Osteoblast (primary cell): ENCODE data around the gene ART3. TPM values are rescaled to one million over a fixed set of nuclear protein-coding genes. Genes with fewer than 3 reads are reported as not detected.

ENCODE experiments used
- DNase-seq: peaks from one replicate; pipeline ENCODE4 v3.0.0; 2011; ENCODE audit warnings: low spot score, mixed read lengths; ENCODE audit not compliant: insufficient read length; ENCODE audit errors: missing footprints
- H2AFZ ChIP-seq: 2 replicates; pipeline ENCODE4 v1.6.0; 2011; ENCODE audit warnings: mild to moderate bottlenecking, low read length
- H3K27ac ChIP-seq: 2 replicates; pipeline ENCODE4 v1.5.1; 2011; ENCODE audit warnings: mild to moderate bottlenecking, low read depth, low read length, moderate library complexity
- H3K27me3 ChIP-seq: 2 replicates; pipeline ENCODE4 v1.6.0; 2012; ENCODE audit warnings: mild to moderate bottlenecking, control low read depth, inconsistent platforms, low read length, moderate library complexity; ENCODE audit not compliant: insufficient read depth
- H3K36me3 ChIP-seq: 2 replicates; pipeline ENCODE4 v1.5.1; 2011; ENCODE audit warnings: mild to moderate bottlenecking, low read length, control low read depth, moderate library complexity; ENCODE audit not compliant: insufficient read depth
- H3K4me1 ChIP-seq: 2 replicates; pipeline ENCODE4 v1.5.1; 2011; ENCODE audit warnings: mild to moderate bottlenecking, low read length, control low read depth, moderate library complexity; ENCODE audit not compliant: insufficient read depth
- H3K4me2 ChIP-seq: 2 replicates; pipeline ENCODE4 v1.6.0; 2011; ENCODE audit warnings: mild to moderate bottlenecking, low read length; ENCODE audit not compliant: insufficient read depth
- H3K4me3 ChIP-seq: fragments of 200-600 bp; sonication (generic); 3 replicates; pipeline ENCODE4 v1.5.1; 2012; ENCODE audit warnings: mild to moderate bottlenecking, low read length, inconsistent platforms; ENCODE audit not compliant: insufficient read depth
- H3K79me2 ChIP-seq: 2 replicates; pipeline ENCODE4 v1.6.0; 2012; ENCODE audit warnings: mild to moderate bottlenecking, low read length, control low read depth, inconsistent platforms; ENCODE audit not compliant: insufficient read depth
- H3K9me3 ChIP-seq: 2 replicates; pipeline ENCODE4 v1.5.1; 2011; ENCODE audit warnings: low read depth, low read length, control low read depth
- H4K20me1 ChIP-seq: 2 replicates; pipeline ENCODE4 v1.6.0; 2012; ENCODE audit warnings: mild to moderate bottlenecking, low read length, control low read depth; ENCODE audit not compliant: insufficient read depth
- total RNA-seq: library from RNA; depleted of rRNA; stranded (reverse); fragments of >200 nt; gene quantifications from 2 replicates; pipeline ENCODE4 v1.2.3, GENCODE V29; 2012
- TF ChIP-seq, protein P1 (sequence below): IDR thresholded peaks from 2 replicates; pipeline ENCODE4 v1.5.1; 2011; ENCODE audit warnings: mild to moderate bottlenecking, low read depth, low read length, moderate library complexity; ENCODE audit errors: extremely low read depth

ART3 gene
- total RNA-seq, 1 donor: under 0.01 TPM

- no peaks in the 10 kb centered on the region for H3K9me3 ChIP-seq
- H3K4me2 ChIP-seq: no peak overlapping the region
- no peaks in the 10 kb centered on the region for H3K4me1 ChIP-seq
- TF ChIP-seq, protein P1, sequence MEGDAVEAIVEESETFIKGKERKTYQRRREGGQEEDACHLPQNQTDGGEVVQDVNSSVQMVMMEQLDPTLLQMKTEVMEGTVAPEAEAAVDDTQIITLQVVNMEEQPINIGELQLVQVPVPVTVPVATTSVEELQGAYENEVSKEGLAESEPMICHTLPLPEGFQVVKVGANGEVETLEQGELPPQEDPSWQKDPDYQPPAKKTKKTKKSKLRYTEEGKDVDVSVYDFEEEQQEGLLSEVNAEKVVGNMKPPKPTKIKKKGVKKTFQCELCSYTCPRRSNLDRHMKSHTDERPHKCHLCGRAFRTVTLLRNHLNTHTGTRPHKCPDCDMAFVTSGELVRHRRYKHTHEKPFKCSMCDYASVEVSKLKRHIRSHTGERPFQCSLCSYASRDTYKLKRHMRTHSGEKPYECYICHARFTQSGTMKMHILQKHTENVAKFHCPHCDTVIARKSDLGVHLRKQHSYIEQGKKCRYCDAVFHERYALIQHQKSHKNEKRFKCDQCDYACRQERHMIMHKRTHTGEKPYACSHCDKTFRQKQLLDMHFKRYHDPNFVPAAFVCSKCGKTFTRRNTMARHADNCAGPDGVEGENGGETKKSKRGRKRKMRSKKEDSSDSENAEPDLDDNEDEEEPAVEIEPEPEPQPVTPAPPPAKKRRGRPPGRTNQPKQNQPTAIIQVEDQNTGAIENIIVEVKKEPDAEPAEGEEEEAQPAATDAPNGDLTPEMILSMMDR: no peak
- H3K4me3 ChIP-seq: no peak overlapping the region
- H3K27me3 ChIP-seq: peaks cover 57% of the 10 kb centered on the region
- no peaks in the 10 kb centered on the region for H3K36me3 ChIP-seq
- no peak for DNase-seq
- H2AFZ ChIP-seq: no peak overlapping the region
- H3K27ac ChIP-seq: no peak overlapping the region
- no peaks in the 10 kb centered on the region for H4K20me1 ChIP-seq
- no peaks in the 10 kb centered on the region for H3K79me2 ChIP-seq
Observed at GRCh38 chr4:76058888-76059426, 15.6 kb upstream of the ART3 start.

- Histone ChIP-seq H3K4me2 (no peak overlapping the region), H3K27ac (no peak overlapping the region), H3K4me3 (no peak overlapping the region), H3K79me2 (no peaks in the 10 kb centered on the region), H4K20me1 (no peaks in the 10 kb centered on the region), H3K36me3 (no peaks in the 10 kb centered on the region), H3K9me3 (no peaks in the 10 kb centered on the region), H3K27me3 (peaks cover 50% of the 10 kb centered on the region), H2AFZ (no peak overlapping the region), H3K4me1 (no peaks in the 10 kb centered on the region)
- DNase-seq: no peak
- TF ChIP-seq, protein P1: no peak
Observed at GRCh38 chr4:76059750-76060149, 14.8 kb upstream of the ART3 start.

GRCh38 chr4:76060506-76060905, 14.0 kb upstream of the ART3 start:
- DNase-seq: no peak
- Histone ChIP-seq H3K4me2 (no peak overlapping the region), H3K9me3 (no peaks in the 10 kb centered on the region), H3K27ac (no peak overlapping the region), H3K27me3 (peaks cover 42% of the 10 kb centered on the region), H3K4me1 (no peaks in the 10 kb centered on the region), H3K79me2 (no peaks in the 10 kb centered on the region), H3K4me3 (no peak overlapping the region), H3K36me3 (no peaks in the 10 kb centered on the region), H4K20me1 (no peaks in the 10 kb centered on the region), H2AFZ (no peak overlapping the region)
- TF ChIP-seq, protein P1: no peak

DNA sequence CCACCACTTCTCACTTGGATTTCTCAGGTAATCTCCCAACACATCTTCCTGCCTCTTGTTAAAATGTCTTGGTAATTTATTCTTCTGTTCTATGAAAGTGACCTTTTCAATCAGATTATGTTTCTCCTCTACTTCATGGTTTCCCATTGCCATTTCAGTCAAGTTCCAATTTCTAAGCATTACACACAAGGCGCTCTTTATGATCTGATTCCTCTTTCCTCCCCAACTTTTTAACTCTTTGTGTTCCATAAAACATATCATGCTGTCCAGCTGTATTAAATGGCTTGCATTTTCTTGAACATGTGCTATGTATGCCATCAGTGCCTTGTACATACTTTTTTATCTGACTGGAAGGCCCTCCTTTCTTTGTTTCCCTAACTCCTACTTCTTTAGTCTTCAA, 13.1 kb upstream of the ART3 start:
- DNase-seq: no peak
- no peaks in the 10 kb centered on the region for H3K36me3 ChIP-seq
- peaks cover 33% of the 10 kb centered on the region for H3K27me3 ChIP-seq
- no peak overlapping the region for H2AFZ ChIP-seq
- H3K9me3 ChIP-seq: no peaks in the 10 kb centered on the region
- no peaks in the 10 kb centered on the region for H4K20me1 ChIP-seq
- H3K27ac ChIP-seq: no peak overlapping the region
- H3K4me2 ChIP-seq: no peak overlapping the region
- no peak overlapping the region for H3K4me3 ChIP-seq
- TF ChIP-seq, protein P1: no peak
- H3K4me1 ChIP-seq: no peaks in the 10 kb centered on the region
- no peaks in the 10 kb centered on the region for H3K79me2 ChIP-seq
